Effector CD4-positive, alpha-beta T cell (primary cell): Measurements from ENCODE around the gene PTGES3L.
"Not testable (repeated sequence)": the region's sequence is repeated elsewhere in the genome, so short reads cannot be mapped to it uniquely, and the experiment has no call there.

Experiments used
- DNase-seq: peaks from one replicate; pipeline ENCODE4 v3.0.0-alpha.2; 2020

The PTGES3L gene

GRCh38 chr17:42980274-42980765 is 440 bp upstream of the PTGES3L start, which contains the start of gene RUNDC1:
RUNDC1 (plus strand) TSS chr17:42980565; CDS start chr17:42980577, 12 bp downstream.
- DNase-seq: peak; percentile 86

GRCh38 chr17:42975701-42976100 is 4.2 kb downstream of the PTGES3L start:
- not testable (repeated sequence) for DNase-seq

DNA sequence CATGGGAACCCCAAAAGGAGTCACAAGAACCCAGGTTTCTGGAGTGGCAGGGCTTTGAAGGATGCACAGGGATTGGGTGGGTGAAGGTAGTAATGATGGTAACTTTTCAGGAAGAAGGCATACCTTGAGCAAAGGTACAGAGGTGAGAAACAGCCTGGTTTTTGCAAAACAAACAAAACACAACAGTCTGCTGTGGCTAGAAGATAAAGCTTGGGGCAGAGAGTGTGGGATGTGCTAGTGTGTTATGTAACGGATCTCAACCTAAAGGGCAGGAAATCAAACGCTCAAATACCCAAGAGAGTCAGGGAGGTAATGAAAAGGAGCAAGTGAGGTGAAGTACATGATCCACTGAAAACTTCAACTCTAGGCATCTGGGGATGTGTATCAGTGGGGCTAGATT is 4.6 kb downstream of the PTGES3L start:
- DNase-seq: no peak

GRCh38 chr17:42973323-42973722 is 6.6 kb downstream of the PTGES3L start:
- not testable (repeated sequence) for DNase-seq

DNA sequence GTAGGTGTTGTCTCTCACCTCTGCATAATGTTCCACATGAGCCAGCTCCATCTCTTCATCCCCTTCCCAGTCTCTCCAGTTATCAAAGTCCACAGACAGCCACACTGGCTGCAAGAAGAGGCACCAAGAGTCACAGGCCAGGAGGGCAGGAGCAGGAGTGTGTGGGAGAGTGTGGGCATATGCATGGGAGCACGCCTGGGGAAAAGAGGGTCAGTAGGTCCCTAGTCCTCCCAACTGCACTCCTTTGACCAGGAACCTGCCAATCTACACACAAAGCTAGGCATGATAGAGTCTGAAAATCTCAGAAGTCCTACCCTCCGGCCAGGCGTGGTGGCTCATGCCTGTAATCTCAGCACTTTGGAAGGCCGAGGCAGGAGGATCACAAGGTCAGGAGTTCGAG is 8.3 kb downstream of the PTGES3L start:
- DNase-seq: no peak

DNA sequence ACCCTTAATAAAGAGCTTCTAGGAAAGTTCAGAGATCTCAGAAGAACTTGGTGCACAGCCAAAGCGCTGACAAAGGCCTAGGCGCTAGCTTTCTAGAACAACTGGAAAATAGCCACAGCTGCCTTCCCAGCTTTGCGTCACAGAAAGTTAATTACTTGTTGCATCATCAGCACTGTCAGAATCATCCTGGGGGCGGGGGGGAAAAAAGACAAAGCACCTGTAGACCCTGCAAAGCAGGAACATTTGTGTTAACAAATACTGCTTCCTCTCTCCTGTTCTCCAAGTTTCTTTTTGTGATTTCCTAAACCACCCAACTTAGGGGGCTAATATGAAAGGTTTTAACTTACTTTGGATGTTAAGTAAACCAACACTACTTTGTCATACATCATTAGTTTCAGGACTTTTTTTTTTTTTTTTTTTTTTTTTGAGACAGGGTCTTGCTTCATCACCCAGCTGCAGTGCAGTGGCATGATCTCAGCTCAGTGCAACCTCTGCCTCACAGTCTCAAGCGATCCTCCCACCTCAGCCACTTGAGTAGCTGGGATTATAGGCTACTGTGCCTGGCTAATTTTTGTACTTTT is 10.8 kb downstream of the PTGES3L start:
- no peak for DNase-seq

- no peak for DNase-seq
Observed at GRCh38 chr17:42967925-42968324, 12.0 kb downstream of the PTGES3L start.

DNA sequence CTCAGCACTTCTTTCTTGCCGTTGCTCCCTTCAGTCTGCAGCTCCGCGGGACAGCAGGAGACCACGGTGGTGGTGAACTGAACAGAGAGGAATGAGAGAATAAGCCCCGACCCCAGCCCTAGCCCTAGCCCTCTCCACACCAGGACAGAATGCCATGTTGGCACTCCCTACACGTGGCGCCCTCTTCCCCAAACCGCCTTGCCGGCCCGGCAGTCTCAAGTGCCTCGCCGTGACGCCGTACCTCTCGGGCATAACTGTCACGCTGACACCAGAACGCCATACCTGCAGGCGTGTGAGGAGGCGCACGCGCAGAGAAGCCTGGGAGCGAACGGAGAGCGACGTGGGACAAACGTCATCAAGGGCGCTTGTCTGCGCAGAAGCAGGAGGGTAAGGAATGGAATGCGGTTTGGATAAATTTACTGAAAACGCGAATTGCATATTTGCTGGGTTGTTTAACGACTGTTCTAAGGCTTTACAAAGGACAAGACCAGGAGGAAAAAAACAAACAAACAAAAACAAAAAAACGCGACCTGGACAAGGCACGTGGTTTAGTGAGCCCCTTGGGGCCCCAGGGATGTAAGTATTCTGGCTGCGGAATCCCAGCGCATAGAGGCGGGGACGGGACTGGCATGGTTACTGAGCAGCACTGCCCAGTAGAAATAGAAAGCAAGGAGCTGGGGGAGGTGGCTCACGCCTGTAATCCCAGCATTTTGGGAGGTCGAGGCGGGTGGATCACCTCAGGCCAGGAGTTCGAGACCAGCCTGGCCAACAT is 15.5 kb downstream of the PTGES3L start, which contains the start of gene AARSD1:
Gene AARSD1, minus strand, starts transcription at position 294 of the 772 bp plus-strand sequence. Its CDS starts 14 bp downstream, at position 280.
- peak; percentile 87 for DNase-seq

- no peak for DNase-seq
Observed at GRCh38 chr17:42953669-42954068, 26.2 kb downstream of the PTGES3L start.

DNA sequence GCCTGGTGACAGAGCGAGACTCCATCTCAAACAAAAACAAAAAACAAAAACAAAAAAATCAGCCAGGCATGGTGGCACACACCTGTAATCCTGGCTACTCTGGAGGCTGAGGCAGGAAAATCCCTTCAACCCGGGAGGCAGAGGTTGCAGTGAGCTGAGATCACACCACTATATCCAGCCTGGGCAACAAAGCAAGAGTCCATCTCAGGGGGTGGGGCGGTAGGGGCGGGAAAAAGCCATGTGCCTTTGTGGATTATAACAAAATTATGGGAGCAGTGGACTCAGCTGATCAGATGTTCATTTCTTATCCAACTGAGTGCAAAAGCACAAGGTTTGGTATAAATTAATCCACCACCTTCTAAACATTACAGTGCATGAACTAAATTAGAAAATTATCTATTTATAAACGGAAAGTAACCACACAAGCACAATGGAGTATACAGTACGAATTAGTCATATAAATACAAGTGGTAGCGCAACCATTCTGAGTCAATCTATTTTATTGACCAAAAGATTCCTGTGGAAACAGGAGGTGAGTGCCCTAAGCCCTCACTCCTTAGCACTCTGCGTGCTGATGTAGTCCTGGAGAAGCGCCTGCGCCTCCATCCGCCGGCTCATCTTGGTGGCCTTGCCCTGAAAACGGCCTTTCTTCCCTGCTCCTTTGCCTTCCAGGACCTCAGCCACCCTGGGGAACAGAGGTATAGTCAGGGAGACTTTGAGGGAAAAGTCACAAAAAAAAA is 29.7 kb downstream of the PTGES3L start:
- no peak for DNase-seq

GRCh38 chr17:42946812-42947211 is 33.1 kb downstream of the PTGES3L start:
- no peak for DNase-seq

DNA sequence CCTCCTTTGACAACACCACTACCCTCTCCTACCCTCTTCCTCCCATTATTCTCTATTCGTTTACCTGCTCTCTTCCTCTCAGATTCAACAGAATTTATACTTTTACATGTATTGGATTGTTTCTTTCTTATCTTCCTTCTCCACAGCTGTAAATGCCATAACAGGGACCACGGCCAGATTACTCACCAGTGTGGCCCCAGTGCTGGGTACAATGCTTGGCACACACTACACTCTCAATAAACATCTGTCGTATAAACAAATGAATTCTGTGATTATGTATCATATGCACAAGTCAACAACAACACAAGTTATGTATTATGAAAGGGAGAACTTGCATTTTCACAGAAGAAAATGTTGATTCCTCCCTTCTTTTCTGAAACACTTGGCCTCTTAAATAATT is 35.7 kb downstream of the PTGES3L start:
- DNase-seq: no peak

- DNase-seq: no peak
Observed at GRCh38 chr17:42937712-42938596, 41.9 kb downstream of the PTGES3L start.

GRCh38 chr17:42929497-42929844 is 50.4 kb downstream of the PTGES3L start:
- no peak for DNase-seq

- DNase-seq: no peak
Observed at GRCh38 chr17:42928714-42929496, 51.0 kb downstream of the PTGES3L start.

GRCh38 chr17:42924891-42925290 is 55.0 kb downstream of the PTGES3L start:
- DNase-seq: no peak

DNA sequence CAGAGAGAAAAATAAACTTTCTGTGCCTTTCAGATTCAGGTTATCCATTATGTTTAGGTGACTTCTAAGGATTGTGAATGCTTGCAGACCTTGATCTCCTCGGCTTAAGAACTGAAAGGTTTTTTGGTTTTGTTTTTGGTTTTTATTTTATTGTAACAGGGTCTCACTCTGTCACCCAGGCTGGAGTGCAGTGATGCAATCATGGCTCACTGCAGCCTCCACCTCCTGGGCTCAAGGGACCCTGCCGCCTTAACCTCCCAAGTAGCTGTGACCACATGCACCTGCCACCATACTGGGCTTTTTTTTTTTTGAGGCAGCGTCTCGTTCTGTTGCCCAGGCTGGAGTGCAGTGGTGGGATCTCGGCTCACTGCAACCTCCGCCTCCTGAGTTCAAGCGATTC is 56.4 kb downstream of the PTGES3L start:
- not testable (repeated sequence) for DNase-seq

GRCh38 chr17:42922294-42922693 is 57.6 kb downstream of the PTGES3L start:
- no peak for DNase-seq

- DNase-seq: no peak
Observed at GRCh38 chr17:42920922-42921321, 59.0 kb downstream of the PTGES3L start.

GRCh38 chr17:42920106-42920900 is 59.6 kb downstream of the PTGES3L start:
- no peak for DNase-seq
